ENCODE measurements around the gene TMEM54.

DNA sequence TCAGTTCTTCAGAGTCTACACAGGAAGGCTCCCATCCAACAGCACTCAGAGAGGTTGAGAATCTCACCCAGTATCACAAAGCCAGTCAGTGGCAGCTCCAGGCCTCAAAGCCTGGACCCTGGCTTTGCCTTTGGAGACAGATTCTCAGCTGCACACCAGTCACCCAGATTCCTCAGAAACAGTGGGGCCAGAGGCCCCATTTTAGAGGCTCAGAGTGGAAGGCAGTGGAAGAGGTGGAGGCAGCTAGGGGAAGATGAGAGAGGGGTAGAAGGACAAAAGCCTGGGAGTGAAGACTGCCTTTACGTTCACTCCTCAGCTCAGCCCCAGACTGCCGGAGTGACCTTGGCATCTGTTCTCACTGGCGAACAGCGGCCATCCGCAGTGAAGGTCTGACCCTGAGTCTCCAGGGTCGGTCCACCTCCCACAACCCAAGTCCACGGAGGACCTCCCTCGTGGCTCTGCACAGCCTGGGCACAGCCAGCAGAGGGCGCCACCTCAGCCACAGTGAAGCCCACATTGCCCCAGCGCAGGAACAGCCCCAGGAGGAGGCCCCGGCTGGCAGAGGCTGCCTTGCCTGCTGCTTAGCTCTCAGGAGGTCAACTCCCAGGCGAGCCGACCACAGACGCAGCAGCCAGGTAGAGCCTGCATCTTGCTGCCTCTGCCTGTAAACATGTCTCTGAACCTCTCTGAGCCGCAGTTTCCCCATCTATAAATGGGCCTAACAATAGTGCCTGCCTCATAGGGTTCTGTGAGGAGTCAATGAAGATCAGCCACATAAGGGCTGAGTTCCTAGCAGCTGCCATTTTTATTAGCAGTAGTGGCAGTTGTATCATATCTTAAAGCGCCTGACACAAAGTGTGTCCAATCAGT, 24.6 kb downstream of the TMEM54 start:
- no peak for TF ChIP-seq GATA2 (IDR thresholded peaks at IDR 0.05; ENCODE audit: low read depth, low read length)
- TF ChIP-seq GATA3 (IDR thresholded peaks at IDR 0.05; ENCODE audit: low read depth, low read length): no peak

Measured in SH-SY5Y (cell line).